HCT116 (cell line): ENCODE data around the gene SOX30.

ENCODE experiments used
- ATF3 ChIP-seq: IDR thresholded peaks from 2 replicates; pipeline ENCODE4 v1.6.1; 2012
- CTCF ChIP-seq, 3 experiments: fragments of 200-600 bp in 1 of 3; sonication (generic) in 1 of 3; IDR thresholded peaks in 2 of 3; conservative IDR thresholded peaks in 1 of 3; 2 replicates each; pipeline ENCODE4 v1.5.1; 2012 to 2017; ENCODE audit warnings: low read depth in 2 of 3, low read length in 2 of 3, antibody characterized with exemption in 1 of 3, borderline replicate concordance in 1 of 3, control low read depth in 1 of 3, mild to moderate bottlenecking in 1 of 3, mixed read lengths in 1 of 3, mixed run types in 1 of 3, moderate library complexity in 1 of 3; ENCODE audit not compliant: insufficient read depth in 1 of 3
- EGR1 ChIP-seq: IDR thresholded peaks from 2 replicates; pipeline ENCODE4 v1.6.1; 2012; ENCODE audit warnings: low read depth
- ELF1 ChIP-seq: IDR thresholded peaks from 2 replicates; pipeline ENCODE4 v1.6.1; 2012; ENCODE audit warnings: low read depth, borderline replicate concordance
- EZH2 ChIP-seq: fragments of 200-600 bp; sonication (generic); IDR thresholded peaks from 2 replicates; pipeline ENCODE4 v1.6.1; 2017; ENCODE audit warnings: antibody characterized with exemption, mixed run types
- EZH2phosphoT487 ChIP-seq: fragments of 200-600 bp; IDR thresholded peaks from 2 replicates; pipeline ENCODE4 v1.6.1; 2018; ENCODE audit warnings: antibody characterized with exemption, borderline replicate concordance
- JUND ChIP-seq: IDR thresholded peaks from 2 replicates; pipeline ENCODE4 v1.6.1; 2012
- POLR2A ChIP-seq: IDR thresholded peaks from 2 replicates; pipeline ENCODE4 v1.7.0; 2011; ENCODE audit warnings: borderline replicate concordance; ENCODE audit not compliant: insufficient read depth, insufficient read length; ENCODE audit errors: extremely low read depth
- RAD21 ChIP-seq: IDR thresholded peaks from 2 replicates; pipeline ENCODE4 v1.6.1; 2012; ENCODE audit warnings: low read depth, mild to moderate bottlenecking
- REST ChIP-seq: IDR thresholded peaks from 2 replicates; pipeline ENCODE4 v1.6.1; 2012; ENCODE audit warnings: low read depth
- SP1 ChIP-seq: IDR thresholded peaks from 2 replicates; pipeline ENCODE4 v1.6.1; 2012; ENCODE audit warnings: low read depth
- YY1 ChIP-seq: IDR thresholded peaks from 2 replicates; pipeline ENCODE4 v1.6.1; 2011; ENCODE audit warnings: low read length, low read depth, moderate library complexity, mild to moderate bottlenecking; ENCODE audit not compliant: insufficient replicate concordance; ENCODE audit errors: extremely low read depth
- ZNF274 ChIP-seq: fragments of 200-500 bp; sonication (Bioruptor generic); IDR thresholded peaks from 2 replicates; pipeline ENCODE4 v1.6.1; 2014; ENCODE audit warnings: mild to moderate bottlenecking, low read depth, low read length, inconsistent platforms

GRCh38 chr5:157611571-157612476, 40.4 kb downstream of the SOX30 start:
- TF ChIP-seq ELF1: no peak
- TF ChIP-seq EGR1: no peak
- TF ChIP-seq CTCF (IDR thresholded peaks at IDR 0.05 in 2 of 3, conservative IDR thresholded peaks at IDR 0.05 in 1 of 3; ENCODE audit: borderline replicate concordance in 1 of 3, insufficient read depth in 1 of 3, low read depth in 2 of 3, low read length in 2 of 3): no peak
- no peak for TF ChIP-seq JUND
- no peak for TF ChIP-seq POLR2A
- TF ChIP-seq EZH2phosphoT487: no peak
- no peak for TF ChIP-seq RAD21
- TF ChIP-seq YY1: no peak
- no peak for TF ChIP-seq ZNF274
- TF ChIP-seq EZH2: no peak
- TF ChIP-seq ATF3: no peak
- TF ChIP-seq SP1: no peak
- no peak for TF ChIP-seq REST
